ENCODE measurements around the gene NAT8L. TPM values are rescaled to one million over a fixed set of nuclear protein-coding genes. Genes with fewer than 3 reads are reported as not detected.

NAT8L gene
- total and polyA plus RNA-seq, 5 donors from 2014 or later = 0.02 to 0.15 TPM; not detected in 3

DNA sequence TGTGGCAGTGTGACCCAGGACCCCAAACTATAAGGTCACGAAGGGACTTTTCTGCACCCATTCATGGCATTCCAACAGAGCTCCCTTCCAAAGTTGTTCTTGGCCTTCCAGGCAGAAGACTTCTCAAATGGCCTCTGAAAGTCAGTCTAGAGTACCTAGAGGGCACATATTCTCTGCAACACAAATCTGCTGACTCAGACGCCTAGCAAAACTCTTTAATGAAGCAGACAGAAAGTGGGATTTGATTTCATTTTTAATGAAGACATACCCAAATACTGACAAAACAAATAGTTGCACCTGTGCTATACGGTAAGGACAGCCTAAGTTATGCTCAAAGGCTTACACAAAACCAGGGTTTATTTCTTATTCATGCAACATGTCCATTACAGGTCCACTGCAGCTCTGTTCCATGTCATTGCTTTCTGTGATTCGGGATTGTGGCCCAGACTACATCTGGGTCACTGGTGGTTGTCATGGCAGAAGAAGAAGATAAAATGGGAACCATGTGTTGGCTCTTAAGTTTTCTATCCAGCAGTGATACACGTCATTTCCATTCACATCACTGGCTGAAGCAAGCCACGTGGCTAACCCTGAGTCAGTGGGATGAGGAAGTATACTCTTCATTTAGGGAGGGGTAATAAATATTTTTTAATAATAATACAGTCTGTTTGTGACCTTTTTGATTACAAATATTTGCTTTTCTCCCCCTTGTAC is 57.7 kb downstream of the NAT8L start:
- H3K9me3 Mint-ChIP-seq = no peaks in the 10 kb centered on the region
- H3K9me3 ChIP-seq (ENCODE audit: control insufficient read depth in 2 of 2, low read length in 2 of 2) = no peaks in the 10 kb centered on the region
- H3K4me1 ChIP-seq (ENCODE audit: control insufficient read depth, insufficient read depth, low read length, poor library complexity, severe bottlenecking) = no peaks in the 10 kb centered on the region
- peaks cover 2% of the 10 kb centered on the region for H3K27me3 ChIP-seq (ENCODE audit: control insufficient read depth, insufficient read depth, low read length)
- H3K36me3 ChIP-seq (ENCODE audit: control insufficient read depth, insufficient read depth, low read length) = no peaks in the 10 kb centered on the region
- DNase-seq (no peak), ATAC-seq (ENCODE audit: low read depth in 2 of 2) (no peak)
- H3K36me3 Mint-ChIP-seq = peaks cover 3% of the 10 kb centered on the region
- H3K4me3 ChIP-seq (ENCODE audit: low read depth, low read length) = no peak overlapping the region
- H3K27ac ChIP-seq (ENCODE audit: insufficient read depth, low read length, poor library complexity, severe bottlenecking) = no peak overlapping the region
- H3K4me3 Mint-ChIP-seq = no peak overlapping the region
- no peaks in the 10 kb centered on the region for H3K4me1 Mint-ChIP-seq
- H3K27me3 Mint-ChIP-seq = peaks cover 7% of the 10 kb centered on the region
- H3K27ac Mint-ChIP-seq = no peak overlapping the region

Other genes with a start within 250 kb of the NAT8L start
- 41.8 TPM for gene LETM1, start 203.2 kb upstream of the NAT8L start, total RNA-seq
- gene LETM1, start 203.2 kb upstream of the NAT8L start, polyA plus RNA-seq = 10 to 100 TPM; 10.3 to 13.0 (median 12.3) TPM
- gene NSD2, start 187.9 kb upstream of the NAT8L start, total RNA-seq = 95.8 TPM
- 1 to 10 TPM; 5.9 to 7.6 (median 7.0) TPM for gene NSD2, start 187.9 kb upstream of the NAT8L start, polyA plus RNA-seq
- 50.7 TPM for gene NELFA, start 50.4 kb upstream of the NAT8L start, total RNA-seq
- gene NELFA, start 50.4 kb upstream of the NAT8L start, polyA plus RNA-seq = 10 to 100 TPM; 20.2 to 30.5 (median 26.9) TPM
- gene HAUS3, start 182.8 kb downstream of the NAT8L start, total RNA-seq = 140 TPM
- 10 to 100 TPM; 27.5 to 29.8 (median 28.4) TPM for gene HAUS3, start 182.8 kb downstream of the NAT8L start, polyA plus RNA-seq
- 4.9 TPM for gene POLN, start 182.8 kb downstream of the NAT8L start, total RNA-seq
- gene POLN, start 182.8 kb downstream of the NAT8L start, polyA plus RNA-seq = 1 to 10 TPM in 1 of 4 donors, under 1 TPM in 3; 0.46 to 1.7 (median 0.92) TPM
- 121 TPM for gene MXD4, start 202.8 kb downstream of the NAT8L start, total RNA-seq
- 10 to 100 TPM; 34.3 to 60.4 (median 47.2) TPM for gene MXD4, start 202.8 kb downstream of the NAT8L start, polyA plus RNA-seq

Data from CD4-positive, CD25-positive, alpha-beta regulatory T cell (primary cell).